SH-SY5Y (cell line): ENCODE measurements around the gene PHACTR2.

Experiments used
- GATA2 ChIP-seq: IDR thresholded peaks from 2 replicates; pipeline ENCODE4 v1.6.1; 2011; ENCODE audit warnings: mild to moderate bottlenecking, low read depth, low read length
- GATA3 ChIP-seq: IDR thresholded peaks from 2 replicates; pipeline ENCODE4 v1.6.1; 2011; ENCODE audit warnings: low read depth, mild to moderate bottlenecking, low read length, moderate library complexity

GRCh38 chr6:143739341-143739851, 61.6 kb downstream of the PHACTR2 start:
- TF ChIP-seq GATA3 (no peak), GATA2 (no peak)
